Ovary (tissue), 9 donors: ENCODE measurements around the gene GPR142. TPM values are rescaled to one million over a fixed set of nuclear protein-coding genes. Genes with fewer than 3 reads are reported as not detected.

ENCODE experiments used
- DNase-seq, 5 donors: peaks; one replicate each; pipeline ENCODE4 v3.0.0-alpha.2; 2019 to 2020
- H3K27ac ChIP-seq, 2 donors: fragments of 200-600 bp; one replicate each; pipeline versions ENCODE4 v1.5.1 to v1.8.0; 2019 to 2022
- H3K27me3 ChIP-seq: fragments of 200-600 bp; one replicate; pipeline ENCODE4 v1.8.0; 2022
- H3K36me3 ChIP-seq: fragments of 200-600 bp; sonication (generic); one replicate; pipeline ENCODE4 v1.5.1; 2019
- H3K4me1 ChIP-seq: one replicate; pipeline ENCODE4 v1.8.1; 2013; ENCODE audit warnings: mild to moderate bottlenecking, moderate library complexity; ENCODE audit not compliant: insufficient read depth
- H3K4me3 ChIP-seq: fragments of 200-600 bp; sonication (generic); one replicate; pipeline ENCODE4 v1.5.1; 2017
- H3K9me3 ChIP-seq, 2 donors: fragments of 200-600 bp in 1 of 2; sonication (generic) in 1 of 2; one replicate each; pipeline versions ENCODE4 v1.5.1 to v1.8.1; 2013 to 2019; ENCODE audit warnings: mild to moderate bottlenecking in 1 of 2, moderate library complexity in 1 of 2
- EP300 ChIP-seq: sonication (generic); formaldehyde crosslinking; IDR thresholded peaks from one replicate; pipeline ENCODE4 v1.6.1; 2017; ENCODE audit warnings: antibody characterized with exemption
- POLR2A ChIP-seq: fragments of 450-650 bp; IDR thresholded peaks from one replicate; pipeline ENCODE4 v1.6.1; 2017; ENCODE audit warnings: antibody characterized with exemption, mild to moderate bottlenecking, moderate library complexity
- WGBS, 3 donors: extraction: QIAGEN DNeasy Blood & Tissue Kit in 1 of 3; methylation state at CpG; one replicate each; pipeline versions ENCODE4 v1.1.5 to v1.1.7; 2013 to 2017; 5-methylcytosine and 5-hydroxymethylcytosine counted together
- intact Hi-C, 4 donors: fragments of 100-400 bp; cut with DNase I; formaldehyde crosslinking; loops; one replicate each; pipeline versions ENCODE4 v1.11.0 to v1.15.1; 2022 to 2023
- polyA plus RNA-seq, 2 donors: library from polyadenylated mRNA; stranded (reverse); fragments of 200-250 nt in 1 of 2; fragments of 350-450 nt in 1 of 2; fragmentation: Illumina TruSeq in 1 of 2; extraction: RNeasy Lipid Tissue Mini Kit (QIAGEN cat#74804) in 1 of 2; gene quantifications; one replicate each; pipeline ENCODE4 v1.2.3, GENCODE V29; 2013 to 2014
- total RNA-seq, 7 donors: library from RNA; depleted of rRNA in 2 of 7; stranded (reverse); fragments of >200 nt in 2 of 7; fragmentation: NEBNext Ultra II Directional in 3 of 7; extraction: Animal tissue kit (Norgen Biotek cat#: 25700) in 3 of 7; gene quantifications; one replicate each; pipeline versions ENCODE4 v1.1.0 to v1.2.4, GENCODE V29; 2016 to 2023
- TF ChIP-seq, protein P1 (sequence below), 3 donors: fragments of 450-650 bp in 2 of 3; fragments of 200-600 bp in 1 of 3; IDR thresholded peaks; one replicate each; pipeline versions ENCODE4 v1.5.1 to v1.8.0; 2016 to 2022; ENCODE audit warnings: antibody characterized with exemption in 3 of 3, mild to moderate bottlenecking in 1 of 3
- donor health status: DM: no; HTN: no; CAD: no; lungs with moderate emphysema.
- donor health status: DM: no; HTN: no; CAD: no.
- donor health status: Bipolar disorder and iron deficiency.
- donor health status: DM: yes; HTN: yes; CAD: no.
- donor health status: DM: no; HTN: no; CAD: no.
- donor health status: DM: yes; HTN: yes; CAD: no.

GPR142 gene
- total and polyA plus RNA-seq, 9 donors, result 0.05 to 0.25 TPM; not detected in 7

DNA sequence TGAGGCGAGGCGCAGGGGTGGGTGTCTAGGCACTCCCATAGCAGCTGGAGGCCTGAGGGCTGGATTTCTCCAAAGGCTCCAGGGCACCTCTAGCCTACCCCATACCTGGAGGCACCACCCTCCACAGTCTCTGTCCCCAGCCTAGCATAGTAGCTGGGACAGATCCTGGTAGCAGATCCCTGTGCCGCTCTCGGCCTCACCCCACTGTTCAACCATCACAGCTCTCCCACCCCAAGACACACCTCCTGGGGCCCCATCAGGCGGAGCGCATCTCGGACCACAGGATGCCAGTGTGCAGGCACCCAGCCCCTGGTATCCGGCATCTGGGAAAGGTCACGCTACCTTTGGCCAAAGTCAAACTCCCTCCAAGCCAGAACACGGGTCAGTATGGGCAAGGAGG, 12.7 kb upstream of the GPR142 start:
- TF ChIP-seq EP300, result no peak
- TF ChIP-seq, protein P1, sequence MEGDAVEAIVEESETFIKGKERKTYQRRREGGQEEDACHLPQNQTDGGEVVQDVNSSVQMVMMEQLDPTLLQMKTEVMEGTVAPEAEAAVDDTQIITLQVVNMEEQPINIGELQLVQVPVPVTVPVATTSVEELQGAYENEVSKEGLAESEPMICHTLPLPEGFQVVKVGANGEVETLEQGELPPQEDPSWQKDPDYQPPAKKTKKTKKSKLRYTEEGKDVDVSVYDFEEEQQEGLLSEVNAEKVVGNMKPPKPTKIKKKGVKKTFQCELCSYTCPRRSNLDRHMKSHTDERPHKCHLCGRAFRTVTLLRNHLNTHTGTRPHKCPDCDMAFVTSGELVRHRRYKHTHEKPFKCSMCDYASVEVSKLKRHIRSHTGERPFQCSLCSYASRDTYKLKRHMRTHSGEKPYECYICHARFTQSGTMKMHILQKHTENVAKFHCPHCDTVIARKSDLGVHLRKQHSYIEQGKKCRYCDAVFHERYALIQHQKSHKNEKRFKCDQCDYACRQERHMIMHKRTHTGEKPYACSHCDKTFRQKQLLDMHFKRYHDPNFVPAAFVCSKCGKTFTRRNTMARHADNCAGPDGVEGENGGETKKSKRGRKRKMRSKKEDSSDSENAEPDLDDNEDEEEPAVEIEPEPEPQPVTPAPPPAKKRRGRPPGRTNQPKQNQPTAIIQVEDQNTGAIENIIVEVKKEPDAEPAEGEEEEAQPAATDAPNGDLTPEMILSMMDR (IDR thresholded peaks at IDR 0.05), result no peak
- no peak for TF ChIP-seq POLR2A
- WGBS, 3 donors, result 83 to 93% (median 86%) methylated on average over 10 of the region's 10 CpGs
- no peak for DNase-seq
- H3K36me3 ChIP-seq, result no peaks in the 10 kb centered on the region
- H3K27me3 ChIP-seq, result no peaks in the 10 kb centered on the region
- intact Hi-C loops, result loop anchor here in 1 of 4 donors (10.0 kb wide), 1 partner anchor 140 kb away; the partner anchor contains the start of gene TTYH2
- H3K9me3 ChIP-seq, result no peaks in the 10 kb centered on the region
- H3K4me3 ChIP-seq, result no peak overlapping the region
- no peak overlapping the region for H3K27ac ChIP-seq
- no peaks in the 10 kb centered on the region for H3K4me1 ChIP-seq

DNA sequence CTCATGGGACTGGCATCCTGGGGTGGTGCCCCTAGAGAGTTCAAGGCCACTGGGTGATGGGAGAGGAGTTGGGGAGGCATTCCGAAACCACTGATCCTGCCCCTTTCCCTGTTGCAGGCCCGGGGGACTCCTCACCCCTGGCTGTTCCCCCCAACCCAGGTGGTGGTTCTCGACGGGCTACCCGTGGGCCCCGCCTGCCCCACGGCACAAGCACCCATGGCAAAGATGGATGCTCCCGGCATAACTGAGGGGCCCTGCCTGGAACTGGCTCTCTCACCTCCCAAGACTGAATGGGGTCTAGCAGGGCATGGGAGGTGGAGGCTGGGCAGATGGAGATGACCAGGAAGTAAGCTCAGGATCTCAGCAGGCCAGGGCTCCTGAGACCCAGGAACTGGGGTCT, 12.2 kb upstream of the GPR142 start:
- WGBS, 3 donors, result 80 to 89% (median 87%) methylated on average over 8 of the region's 8 CpGs
- no peak overlapping the region for H3K4me3 ChIP-seq
- H3K4me1 ChIP-seq, result no peaks in the 10 kb centered on the region
- H3K27me3 ChIP-seq, result no peaks in the 10 kb centered on the region
- no peak for TF ChIP-seq POLR2A
- TF ChIP-seq, protein P1 (IDR thresholded peaks at IDR 0.05), result no peak
- no peak overlapping the region for H3K27ac ChIP-seq
- intact Hi-C loops, result loop anchor here in 1 of 4 donors (10.0 kb wide), 1 partner anchor 140 kb away; the partner anchor contains the start of gene TTYH2
- H3K9me3 ChIP-seq, result no peaks in the 10 kb centered on the region
- H3K36me3 ChIP-seq, result no peaks in the 10 kb centered on the region
- DNase-seq, result no peak

DNA sequence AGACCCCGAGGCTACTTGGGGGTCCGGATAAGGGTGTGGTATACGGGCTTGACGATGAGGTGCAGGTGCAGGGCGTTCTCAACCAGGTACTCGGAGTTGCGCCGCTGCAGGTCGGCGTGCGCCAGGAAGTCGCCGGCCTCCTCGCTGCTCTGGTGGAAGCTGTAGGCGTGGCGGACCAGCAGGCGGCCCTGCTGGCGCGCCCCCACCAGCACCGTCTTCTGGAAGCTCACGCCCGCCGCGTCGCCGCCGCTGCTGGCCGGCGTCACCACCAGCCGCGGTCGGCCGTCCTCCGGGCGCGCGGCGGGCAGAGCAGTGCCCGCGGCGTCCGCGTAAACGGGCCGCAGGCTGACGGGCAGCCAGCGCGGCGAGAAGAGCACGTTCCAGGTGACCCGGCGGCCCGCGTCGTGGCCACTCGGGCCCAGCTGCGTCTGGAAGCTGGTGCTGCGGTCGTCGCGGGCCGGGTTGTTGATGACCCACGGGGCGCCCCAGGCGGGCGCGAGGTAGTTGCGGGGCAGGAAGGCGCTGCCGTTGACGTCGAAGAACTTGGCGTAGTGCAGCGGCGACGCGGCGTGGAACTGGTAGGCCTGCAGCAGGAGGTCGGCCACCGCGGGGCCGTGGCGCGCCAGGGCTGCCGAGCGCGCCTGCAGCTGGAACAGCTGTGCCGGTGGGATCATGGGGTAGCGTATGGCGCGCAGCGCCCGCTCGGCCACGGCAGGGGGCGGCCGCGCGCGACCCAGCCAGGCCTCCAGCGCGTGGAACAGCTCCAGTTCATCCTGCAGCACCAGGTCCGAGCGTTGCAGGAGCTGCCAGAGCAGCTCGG, 10.4 kb upstream of the GPR142 start:
- intact Hi-C loops, result loop anchor here in 1 of 4 donors (10.0 kb wide), 1 partner anchor 142 kb away; the partner anchor contains the start of gene TTYH2
- Histone ChIP-seq H3K36me3 (no peaks in the 10 kb centered on the region), H3K9me3 (no peaks in the 10 kb centered on the region), H3K4me1 (no peaks in the 10 kb centered on the region), H3K4me3 (no peak overlapping the region), H3K27ac (no peak overlapping the region), H3K27me3 (no peaks in the 10 kb centered on the region)
- WGBS, 3 donors, result 2 to 4% (median 3%) methylated on average over 49 to 105 of the region's 105 CpGs
- DNase-seq, result no peak
- TF ChIP-seq POLR2A, result no peak
- TF ChIP-seq, protein P1 (IDR thresholded peaks at IDR 0.05), result no peak
- TF ChIP-seq EP300, result no peak

DNA sequence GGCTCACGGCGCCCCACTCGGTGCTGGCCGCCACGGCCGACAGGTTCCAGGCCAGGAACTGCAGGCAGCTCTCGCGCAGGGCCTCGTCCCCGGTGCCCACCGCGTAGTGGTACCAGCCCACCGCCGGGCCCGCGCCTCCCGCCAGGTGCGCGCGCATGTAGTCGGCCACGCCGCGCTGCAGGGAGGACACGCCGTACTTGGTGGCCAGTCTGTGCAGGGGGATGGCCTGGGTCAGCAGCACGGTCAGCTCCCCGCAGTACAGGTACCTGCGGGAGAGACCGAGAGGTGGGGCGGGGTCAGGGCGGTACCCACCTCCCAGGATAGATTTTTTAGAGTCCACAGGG, 9.9 kb upstream of the GPR142 start:
- 16 to 46% (median 25%) methylated on average over 22 to 32 of the region's 32 CpGs for WGBS, 3 donors
- intact Hi-C loops, result loop anchor here in 1 of 4 donors (10.0 kb wide), 1 partner anchor 143 kb away; the partner anchor contains the start of gene TTYH2
- Histone ChIP-seq H3K36me3 (no peaks in the 10 kb centered on the region), H3K27ac (no peak overlapping the region), H3K9me3 (no peaks in the 10 kb centered on the region), H3K27me3 (no peaks in the 10 kb centered on the region), H3K4me3 (no peak overlapping the region), H3K4me1 (no peaks in the 10 kb centered on the region)
- TF ChIP-seq POLR2A (no peak), EP300 (no peak)
- TF ChIP-seq, protein P1 (IDR thresholded peaks at IDR 0.05), result no peak
- DNase-seq, result no peak
